GM12864 (cell line): ENCODE results near the gene PDE4D.

Experiments
- DNase-seq: peaks from one replicate; pipeline ENCODE4 v3.0.0-alpha.2; 2011; ENCODE audit warnings: low read depth
- H3K4me3 ChIP-seq: 2 replicates; pipeline ENCODE4 v1.5.1; 2011; ENCODE audit warnings: mild to moderate bottlenecking, low read depth, low read length, control low read depth
- TF ChIP-seq, protein P1 (sequence below): IDR thresholded peaks from 2 replicates; pipeline ENCODE4 v1.5.1; 2011; ENCODE audit warnings: low read depth, mild to moderate bottlenecking, moderate library complexity, low read length, control low read depth, inconsistent platforms; ENCODE audit errors: missing control alignments

Gene PDE4D

DNA sequence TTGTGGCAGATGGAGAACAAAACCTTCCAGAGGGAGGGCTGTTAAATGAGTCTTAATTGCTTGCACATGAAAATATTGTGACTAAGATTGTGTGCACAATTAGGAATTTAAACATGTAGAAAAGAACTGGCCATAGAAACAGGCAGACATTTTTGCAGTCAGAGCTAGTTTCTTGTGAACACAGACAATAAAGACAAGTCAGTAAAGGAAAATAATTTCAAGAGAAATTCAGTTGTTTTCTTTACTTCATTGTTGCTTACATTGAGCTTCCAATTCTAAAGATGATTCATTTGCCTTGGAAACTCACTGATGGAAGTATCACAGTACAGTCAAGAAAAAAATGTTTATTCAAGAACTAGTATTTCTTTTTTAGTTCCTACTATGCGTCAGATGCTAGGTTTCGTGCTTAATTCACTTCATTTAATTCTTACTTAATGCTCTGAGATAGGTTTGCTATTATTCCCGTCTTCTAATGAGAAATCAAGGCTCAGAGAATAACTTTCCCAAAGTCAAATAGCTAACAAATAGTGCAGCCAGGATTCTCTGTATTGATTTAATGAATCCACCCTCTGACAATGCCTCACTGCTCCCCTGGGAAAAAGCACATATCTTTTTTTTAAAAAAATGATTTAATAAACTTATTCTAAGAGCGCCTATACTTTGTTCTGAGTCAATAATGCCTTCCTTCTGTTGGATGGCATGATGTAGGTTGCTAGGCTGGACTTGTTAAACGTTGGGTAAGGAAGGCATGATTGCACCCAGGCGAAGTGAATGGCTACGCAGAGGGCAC is 729.3 kb downstream of the PDE4D start:
- no peak for DNase-seq
- TF ChIP-seq, protein P1, sequence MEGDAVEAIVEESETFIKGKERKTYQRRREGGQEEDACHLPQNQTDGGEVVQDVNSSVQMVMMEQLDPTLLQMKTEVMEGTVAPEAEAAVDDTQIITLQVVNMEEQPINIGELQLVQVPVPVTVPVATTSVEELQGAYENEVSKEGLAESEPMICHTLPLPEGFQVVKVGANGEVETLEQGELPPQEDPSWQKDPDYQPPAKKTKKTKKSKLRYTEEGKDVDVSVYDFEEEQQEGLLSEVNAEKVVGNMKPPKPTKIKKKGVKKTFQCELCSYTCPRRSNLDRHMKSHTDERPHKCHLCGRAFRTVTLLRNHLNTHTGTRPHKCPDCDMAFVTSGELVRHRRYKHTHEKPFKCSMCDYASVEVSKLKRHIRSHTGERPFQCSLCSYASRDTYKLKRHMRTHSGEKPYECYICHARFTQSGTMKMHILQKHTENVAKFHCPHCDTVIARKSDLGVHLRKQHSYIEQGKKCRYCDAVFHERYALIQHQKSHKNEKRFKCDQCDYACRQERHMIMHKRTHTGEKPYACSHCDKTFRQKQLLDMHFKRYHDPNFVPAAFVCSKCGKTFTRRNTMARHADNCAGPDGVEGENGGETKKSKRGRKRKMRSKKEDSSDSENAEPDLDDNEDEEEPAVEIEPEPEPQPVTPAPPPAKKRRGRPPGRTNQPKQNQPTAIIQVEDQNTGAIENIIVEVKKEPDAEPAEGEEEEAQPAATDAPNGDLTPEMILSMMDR: no peak
- H3K4me3 ChIP-seq: no peak overlapping the region

DNA sequence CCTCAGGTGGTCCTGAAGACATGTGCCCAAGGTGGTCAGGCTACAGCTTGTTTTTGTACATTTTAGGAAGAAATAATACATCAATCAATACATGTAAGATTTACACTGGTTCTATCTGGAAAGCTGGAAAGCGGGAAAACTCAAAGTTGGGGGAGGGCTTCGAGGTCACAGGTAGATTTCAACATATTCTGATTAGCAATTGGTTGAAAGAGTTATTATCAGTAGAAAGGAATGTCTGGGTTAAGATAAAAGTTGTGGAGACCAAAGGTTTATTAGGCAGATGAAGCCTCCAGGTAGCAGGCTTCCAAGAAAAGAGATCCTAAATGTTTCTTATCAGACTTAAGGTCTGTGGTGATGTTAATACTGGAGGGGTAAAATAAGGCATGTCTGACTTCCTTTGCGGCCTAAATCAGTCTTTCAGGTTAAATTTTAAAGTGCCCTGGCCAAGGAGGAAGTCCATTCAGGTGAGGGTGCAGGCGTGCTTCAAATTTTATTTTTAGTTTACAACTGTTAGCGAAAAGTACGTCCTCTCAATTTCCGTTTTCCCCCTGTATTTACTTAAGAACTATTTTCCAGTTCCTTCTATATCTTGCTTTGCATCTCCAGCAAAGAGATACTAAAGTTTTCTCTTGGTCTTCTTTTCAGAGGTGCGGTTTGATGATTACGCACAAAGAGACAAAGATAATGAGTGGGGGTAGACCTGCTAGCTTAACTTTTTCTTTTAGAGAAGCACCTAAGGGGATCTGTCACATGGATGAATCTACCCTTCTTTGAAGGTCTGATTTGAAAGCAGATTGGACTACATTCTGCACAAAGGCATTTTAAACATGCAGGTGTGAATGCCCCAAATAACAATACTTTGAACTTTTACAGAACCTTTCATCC is 732.1 kb downstream of the PDE4D start:
- TF ChIP-seq, protein P1: no peak
- no peak overlapping the region for H3K4me3 ChIP-seq
- no peak for DNase-seq

DNA sequence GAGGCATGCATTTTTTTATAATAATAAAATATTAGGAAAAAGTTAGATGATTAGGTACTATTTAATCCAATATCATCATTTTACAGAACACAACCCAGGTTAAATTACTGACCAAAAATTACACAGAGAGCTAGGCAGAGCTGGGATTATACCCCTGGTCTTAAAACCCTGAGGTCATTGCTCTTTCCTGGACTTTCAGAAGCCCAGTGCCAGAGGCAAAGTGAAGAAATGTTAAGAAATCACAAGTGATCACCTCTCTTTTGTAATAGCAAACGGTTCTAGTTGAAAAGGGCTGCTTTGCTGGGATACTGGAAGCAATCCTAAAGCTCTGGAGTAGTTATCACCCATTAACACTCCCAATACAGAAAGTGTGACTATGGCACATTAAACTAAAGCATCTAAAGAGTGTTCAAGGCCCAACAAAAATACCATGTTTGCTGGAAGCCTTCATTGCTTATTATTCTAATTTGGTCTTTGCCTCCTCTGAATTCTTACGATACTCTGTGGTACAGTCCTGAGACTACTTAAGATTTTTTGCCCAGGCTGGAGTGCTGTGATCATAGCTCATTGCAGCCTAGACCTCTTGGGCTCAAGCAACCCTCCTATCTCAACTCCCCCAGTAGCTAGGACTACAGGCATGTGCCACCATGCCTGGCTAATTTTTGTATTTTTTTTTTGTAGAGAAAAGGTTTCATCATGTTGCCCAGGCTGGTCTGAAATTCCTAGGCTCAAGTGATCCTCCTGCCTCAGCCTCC is 734.7 kb downstream of the PDE4D start:
- TF ChIP-seq, protein P1: no peak
- no peak for DNase-seq
- no peak overlapping the region for H3K4me3 ChIP-seq

DNA sequence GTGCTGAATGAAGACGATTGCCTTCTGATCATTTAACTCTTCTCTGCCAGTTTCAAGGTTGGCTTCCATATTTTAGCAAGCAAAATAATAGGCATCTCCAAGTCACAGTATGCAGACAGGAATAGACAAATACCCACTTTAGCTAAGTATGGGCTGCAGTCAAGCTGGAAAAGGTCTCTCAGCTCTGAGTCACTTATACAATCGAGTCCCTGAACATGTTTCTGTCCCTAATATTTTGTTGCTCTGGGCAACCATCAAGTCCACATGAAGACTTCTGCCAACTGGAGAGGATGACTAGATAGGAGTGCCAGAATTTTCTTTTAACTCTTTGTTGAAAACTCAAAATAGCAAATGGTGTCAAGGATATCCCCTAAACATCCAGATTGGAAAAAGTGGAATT is 735.4 kb downstream of the PDE4D start:
- H3K4me3 ChIP-seq: no peak overlapping the region
- TF ChIP-seq, protein P1: no peak
- no peak for DNase-seq

DNA sequence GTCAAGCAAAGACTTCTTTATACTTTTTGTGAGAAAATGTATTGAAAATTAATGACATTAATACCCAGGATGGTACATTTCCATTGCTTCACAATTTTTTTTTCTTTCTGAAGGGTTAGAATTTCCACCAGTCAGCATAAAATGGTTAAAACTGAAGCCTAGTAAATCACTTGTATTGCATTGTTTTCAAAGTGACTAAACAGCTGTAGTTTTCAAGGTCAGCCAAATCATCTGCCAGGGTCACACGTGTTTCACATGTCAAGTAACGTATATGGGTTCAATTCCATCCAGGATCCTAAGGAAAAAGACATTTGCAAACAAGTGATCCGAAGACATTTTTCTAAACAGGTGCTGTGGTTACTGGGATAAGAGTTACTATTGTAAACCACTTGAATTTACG is 736.5 kb downstream of the PDE4D start:
- no peak for DNase-seq
- no peak overlapping the region for H3K4me3 ChIP-seq
- TF ChIP-seq, protein P1: no peak

DNA sequence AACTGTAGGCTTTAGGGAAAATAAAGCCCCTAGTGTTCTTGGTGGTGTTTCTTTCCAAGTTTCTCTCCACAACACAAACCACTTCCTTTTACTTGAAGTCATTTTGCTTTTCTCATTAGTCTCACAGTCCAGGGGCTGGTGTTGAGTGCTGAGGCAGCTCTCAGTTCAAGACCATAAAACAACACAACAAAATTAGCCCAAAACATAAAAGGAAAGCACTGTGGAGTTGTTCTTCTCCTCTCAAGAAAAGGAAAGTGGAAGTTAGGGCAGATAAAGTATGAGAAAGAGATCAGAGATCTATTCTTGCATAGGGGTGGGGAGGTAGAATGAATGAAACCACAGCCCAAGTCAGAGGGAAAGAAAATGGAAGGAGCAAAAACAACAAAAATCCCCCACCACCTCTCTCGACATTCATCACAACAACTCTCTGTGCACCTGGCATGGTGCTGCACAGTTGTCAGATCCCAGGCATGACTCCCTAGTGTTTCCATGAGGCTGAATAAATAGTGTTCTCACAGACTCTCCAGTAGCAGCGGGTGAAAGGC is 740.8 kb downstream of the PDE4D start:
- DNase-seq: no peak

More for the DNA sequence above, 740.8 kb downstream of the PDE4D start:
- H3K4me3 ChIP-seq: no peak overlapping the region
- TF ChIP-seq, protein P1: no peak
